ENCODE results near the gene FAM13A.

Gene FAM13A

DNA sequence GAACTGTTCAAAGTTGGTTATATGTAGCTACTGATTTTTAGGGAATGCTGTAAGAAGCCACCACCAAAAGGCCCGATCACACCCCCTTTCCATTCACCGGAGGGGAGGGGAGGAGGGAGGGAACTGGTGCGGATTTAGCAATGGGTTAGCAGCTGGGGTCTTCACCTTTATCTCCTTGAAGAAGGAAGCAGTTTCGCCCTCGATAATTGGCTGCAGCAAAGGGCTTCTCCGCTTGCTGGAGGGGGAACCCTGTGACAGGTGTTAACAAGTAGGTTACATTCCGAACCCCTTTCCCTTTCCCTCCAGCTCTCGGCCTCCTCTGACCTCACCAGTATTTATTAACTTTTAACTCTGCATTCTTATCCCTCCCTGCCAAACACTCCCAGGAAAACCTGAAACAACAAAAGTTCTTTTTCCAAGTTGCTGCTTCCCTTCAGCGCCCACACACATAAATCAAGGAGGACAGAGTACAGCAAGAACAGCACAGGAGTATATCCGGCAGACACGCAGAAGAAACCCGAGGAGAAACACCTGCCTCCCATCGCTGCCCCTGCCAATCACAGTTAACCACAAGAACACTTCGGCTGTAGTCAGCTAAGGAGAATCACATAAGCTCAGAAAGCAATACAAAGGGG is 319.6 kb downstream of the FAM13A start:
- peak overlapping the region; percentile 14 for H3K27ac ChIP-seq (ENCODE audit: low read depth, low read length)
- H3K4me3 ChIP-seq (ENCODE audit: low read depth in 1 of 2, low read length in 2 of 2) = peak overlapping the region in 1 of 2 donors; percentile 10
- H3K4me1 ChIP-seq (ENCODE audit: insufficient read depth, low read length) = peaks cover 17% of the 10 kb centered on the region
- peaks cover 29% of the 10 kb centered on the region for H3K36me3 ChIP-seq (ENCODE audit: insufficient read depth, low read length)
- no peaks in the 10 kb centered on the region for H3K27me3 ChIP-seq (ENCODE audit: control insufficient read depth in 1 of 2, insufficient read depth in 2 of 2, low read length in 2 of 2)
- H3K9me3 ChIP-seq (ENCODE audit: low read length) = no peaks in the 10 kb centered on the region
- H3K9ac ChIP-seq (ENCODE audit: low read length) = no peak overlapping the region

DNA sequence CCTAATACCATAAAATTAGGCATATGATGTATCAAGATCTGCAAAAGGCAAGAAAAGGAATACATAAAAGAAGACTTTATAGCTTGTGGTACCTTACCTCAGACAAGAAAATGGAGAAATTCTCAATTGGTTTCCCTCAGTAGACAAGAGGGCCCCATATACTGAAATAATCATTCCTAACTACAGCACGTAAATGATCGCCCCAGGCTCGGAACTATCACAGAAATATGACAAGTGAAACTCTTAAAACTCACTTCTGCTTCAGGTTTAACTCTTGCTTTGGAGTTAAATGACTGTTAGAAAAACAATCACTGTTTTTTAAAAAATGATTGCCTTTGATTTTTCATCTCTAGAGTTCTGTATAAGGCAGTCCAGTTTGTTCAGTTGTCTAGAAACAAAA is 320.7 kb downstream of the FAM13A start:
- Histone ChIP-seq H3K27me3 (ENCODE audit: control insufficient read depth in 1 of 2, insufficient read depth in 2 of 2, low read length in 2 of 2) (no peaks in the 10 kb centered on the region), H3K9me3 (ENCODE audit: low read length) (no peaks in the 10 kb centered on the region), H3K4me1 (ENCODE audit: insufficient read depth, low read length) (peaks cover 17% of the 10 kb centered on the region), H3K4me3 (ENCODE audit: low read depth in 1 of 2, low read length in 2 of 2) (no peak overlapping the region), H3K9ac (ENCODE audit: low read length) (no peak overlapping the region), H3K36me3 (ENCODE audit: insufficient read depth, low read length) (peaks cover 33% of the 10 kb centered on the region), H3K27ac (ENCODE audit: low read depth, low read length) (no peak overlapping the region)

DNA sequence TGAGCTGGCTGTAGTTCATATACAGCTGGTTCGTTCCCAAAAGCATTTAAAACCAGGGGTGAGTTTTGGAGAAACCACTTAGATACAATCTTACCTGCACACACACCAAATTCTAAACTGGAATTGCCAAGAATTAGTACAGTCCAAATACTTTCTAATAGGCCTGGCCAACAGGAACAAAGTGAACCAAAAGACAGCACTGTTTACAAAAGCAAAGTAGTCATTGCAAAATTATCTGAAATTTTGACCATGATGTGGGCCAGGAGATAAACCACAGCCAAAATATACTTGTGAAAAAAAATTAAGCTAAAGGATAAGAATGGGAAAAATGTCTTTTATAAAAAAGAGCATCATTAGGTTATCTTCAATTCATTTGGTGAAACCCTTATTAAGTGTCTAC is 321.4 kb downstream of the FAM13A start:
- Histone ChIP-seq H3K9ac (ENCODE audit: low read length) (no peak overlapping the region), H3K36me3 (ENCODE audit: insufficient read depth, low read length) (peaks cover 39% of the 10 kb centered on the region), H3K4me1 (ENCODE audit: insufficient read depth, low read length) (peaks cover 17% of the 10 kb centered on the region), H3K9me3 (ENCODE audit: low read length) (no peaks in the 10 kb centered on the region), H3K4me3 (ENCODE audit: low read depth in 1 of 2, low read length in 2 of 2) (no peak overlapping the region), H3K27ac (ENCODE audit: low read depth, low read length) (no peak overlapping the region), H3K27me3 (ENCODE audit: control insufficient read depth in 1 of 2, insufficient read depth in 2 of 2, low read length in 2 of 2) (no peaks in the 10 kb centered on the region)

- H3K9ac ChIP-seq (ENCODE audit: low read length) = no peak overlapping the region
- H3K27me3 ChIP-seq (ENCODE audit: control insufficient read depth in 1 of 2, insufficient read depth in 2 of 2, low read length in 2 of 2) = no peaks in the 10 kb centered on the region
- no peaks in the 10 kb centered on the region for H3K9me3 ChIP-seq (ENCODE audit: low read length)
- H3K4me1 ChIP-seq (ENCODE audit: insufficient read depth, low read length) = peaks cover 17% of the 10 kb centered on the region
- no peak overlapping the region for H3K27ac ChIP-seq (ENCODE audit: low read depth, low read length)
- no peak overlapping the region for H3K4me3 ChIP-seq (ENCODE audit: low read depth in 1 of 2, low read length in 2 of 2)
- H3K36me3 ChIP-seq (ENCODE audit: insufficient read depth, low read length) = peaks cover 40% of the 10 kb centered on the region
Observed at GRCh38 chr4:88734403-88734949, 322.5 kb downstream of the FAM13A start.

GRCh38 chr4:88732714-88733368 is 324.1 kb downstream of the FAM13A start:
- Histone ChIP-seq H3K9me3 (ENCODE audit: low read length) (no peaks in the 10 kb centered on the region), H3K4me3 (ENCODE audit: low read depth in 1 of 2, low read length in 2 of 2) (no peak overlapping the region), H3K27ac (ENCODE audit: low read depth, low read length) (no peak overlapping the region), H3K9ac (ENCODE audit: low read length) (no peak overlapping the region), H3K4me1 (ENCODE audit: insufficient read depth, low read length) (peaks cover 9% of the 10 kb centered on the region), H3K27me3 (ENCODE audit: control insufficient read depth in 1 of 2, insufficient read depth in 2 of 2, low read length in 2 of 2) (no peaks in the 10 kb centered on the region), H3K36me3 (ENCODE audit: insufficient read depth, low read length) (peaks cover 38% of the 10 kb centered on the region)

GRCh38 chr4:88731381-88731780 is 325.6 kb downstream of the FAM13A start:
- peaks cover 52% of the 10 kb centered on the region for H3K36me3 ChIP-seq (ENCODE audit: insufficient read depth, low read length)
- no peak overlapping the region for H3K9ac ChIP-seq (ENCODE audit: low read length)
- H3K4me3 ChIP-seq (ENCODE audit: low read depth in 1 of 2, low read length in 2 of 2) = no peak overlapping the region
- no peaks in the 10 kb centered on the region for H3K4me1 ChIP-seq (ENCODE audit: insufficient read depth, low read length)
- no peaks in the 10 kb centered on the region for H3K9me3 ChIP-seq (ENCODE audit: low read length)
- H3K27me3 ChIP-seq (ENCODE audit: control insufficient read depth in 1 of 2, insufficient read depth in 2 of 2, low read length in 2 of 2) = no peaks in the 10 kb centered on the region
- no peak overlapping the region for H3K27ac ChIP-seq (ENCODE audit: low read depth, low read length)

DNA sequence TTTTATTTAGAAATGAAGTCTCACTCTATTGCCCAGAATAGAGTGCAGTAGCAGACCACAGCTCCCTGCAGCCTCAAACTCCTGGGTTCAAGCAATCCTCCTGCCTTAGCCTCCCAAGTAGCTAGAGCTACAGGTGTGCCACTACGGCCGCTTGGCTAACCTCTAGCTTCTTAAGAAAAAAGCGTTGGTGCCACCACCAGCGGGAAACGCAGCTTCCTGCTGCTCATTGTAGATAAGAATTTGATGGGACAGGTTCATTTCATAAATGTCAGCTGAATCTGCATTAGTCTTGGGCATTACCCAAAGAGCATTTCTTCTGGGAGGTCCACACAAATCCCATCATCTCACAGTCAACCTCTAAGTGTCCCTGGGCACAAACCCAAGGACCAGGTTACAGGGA is 326.2 kb downstream of the FAM13A start:
- Histone ChIP-seq H3K27ac (ENCODE audit: low read depth, low read length) (no peak overlapping the region), H3K36me3 (ENCODE audit: insufficient read depth, low read length) (peaks cover 53% of the 10 kb centered on the region), H3K4me3 (ENCODE audit: low read depth in 1 of 2, low read length in 2 of 2) (no peak overlapping the region), H3K9ac (ENCODE audit: low read length) (no peak overlapping the region), H3K4me1 (ENCODE audit: insufficient read depth, low read length) (no peaks in the 10 kb centered on the region), H3K9me3 (ENCODE audit: low read length) (no peaks in the 10 kb centered on the region), H3K27me3 (ENCODE audit: control insufficient read depth in 1 of 2, insufficient read depth in 2 of 2, low read length in 2 of 2) (no peaks in the 10 kb centered on the region)

DNA sequence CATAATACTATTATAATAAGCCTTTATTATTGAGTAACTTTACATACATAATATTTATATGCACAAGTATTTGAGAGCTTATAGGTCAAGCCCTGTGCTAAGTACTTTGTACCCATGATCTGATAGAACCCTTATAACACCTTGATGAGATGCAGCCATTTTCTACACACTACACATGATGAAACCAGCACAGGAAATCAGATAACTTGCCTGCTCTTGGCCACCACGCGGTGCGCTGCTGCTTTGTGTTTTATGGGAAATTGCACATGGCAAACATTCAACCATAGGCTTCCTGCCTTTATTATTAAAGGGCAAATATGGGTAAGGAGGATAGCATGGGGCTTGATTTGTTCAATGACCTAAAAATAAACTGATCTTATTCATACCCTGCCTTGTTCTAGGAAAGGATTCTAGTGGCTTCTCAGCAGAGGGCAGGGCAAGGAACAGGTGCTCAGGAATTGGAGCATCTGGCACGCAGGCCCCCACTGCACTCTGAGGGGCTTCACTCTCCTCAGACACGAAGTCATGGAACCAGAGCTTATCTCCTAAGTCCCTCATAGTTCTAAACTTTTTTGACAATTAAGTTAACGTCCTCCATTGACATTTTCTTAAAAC is 327.7 kb downstream of the FAM13A start:
- Histone ChIP-seq H3K27ac (ENCODE audit: low read depth, low read length) (no peak overlapping the region), H3K36me3 (ENCODE audit: insufficient read depth, low read length) (peaks cover 47% of the 10 kb centered on the region)

DNA sequence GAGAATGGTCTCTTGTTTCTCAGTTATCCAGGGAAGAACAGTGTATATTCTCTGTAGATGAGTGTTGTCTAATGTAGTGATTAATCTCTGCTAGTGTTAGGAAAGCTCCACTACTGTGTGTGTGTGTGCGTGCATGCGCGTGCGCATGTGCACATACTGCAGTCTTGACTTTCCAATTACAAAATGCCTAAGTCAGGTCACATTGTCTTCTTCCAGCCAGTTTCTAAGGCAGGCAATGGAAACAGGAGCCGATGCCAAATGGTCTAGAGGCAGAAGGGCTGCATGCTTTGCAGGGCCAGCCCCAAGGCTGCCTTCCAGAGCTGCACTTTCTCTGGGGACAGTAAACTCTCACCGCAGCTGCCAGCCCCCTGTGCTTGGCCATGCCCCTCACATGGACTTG is 328.8 kb downstream of the FAM13A start:
- Histone ChIP-seq H3K27me3 (ENCODE audit: control insufficient read depth in 1 of 2, insufficient read depth in 2 of 2, low read length in 2 of 2) (no peaks in the 10 kb centered on the region), H3K36me3 (ENCODE audit: insufficient read depth, low read length) (peaks cover 52% of the 10 kb centered on the region), H3K27ac (ENCODE audit: low read depth, low read length) (no peak overlapping the region), H3K4me1 (ENCODE audit: insufficient read depth, low read length) (no peaks in the 10 kb centered on the region), H3K9me3 (ENCODE audit: low read length) (no peaks in the 10 kb centered on the region), H3K4me3 (ENCODE audit: low read depth in 1 of 2, low read length in 2 of 2) (no peak overlapping the region), H3K9ac (ENCODE audit: low read length) (no peak overlapping the region)

More for the DNA sequence above, 327.7 kb downstream of the FAM13A start:
- Histone ChIP-seq H3K4me1 (ENCODE audit: insufficient read depth, low read length) (no peaks in the 10 kb centered on the region), H3K4me3 (ENCODE audit: low read depth in 1 of 2, low read length in 2 of 2) (no peak overlapping the region), H3K9ac (ENCODE audit: low read length) (no peak overlapping the region), H3K9me3 (ENCODE audit: low read length) (no peaks in the 10 kb centered on the region), H3K27me3 (ENCODE audit: control insufficient read depth in 1 of 2, insufficient read depth in 2 of 2, low read length in 2 of 2) (no peaks in the 10 kb centered on the region)

GRCh38 chr4:88725986-88726385 is 331.0 kb downstream of the FAM13A start:
- H3K4me1 ChIP-seq (ENCODE audit: insufficient read depth, low read length) = peaks cover 3% of the 10 kb centered on the region
- H3K27ac ChIP-seq (ENCODE audit: low read depth, low read length) = no peak overlapping the region
- H3K9me3 ChIP-seq (ENCODE audit: low read length) = no peaks in the 10 kb centered on the region
- H3K9ac ChIP-seq (ENCODE audit: low read length) = no peak overlapping the region
- H3K4me3 ChIP-seq (ENCODE audit: low read depth in 1 of 2, low read length in 2 of 2) = no peak overlapping the region
- no peaks in the 10 kb centered on the region for H3K27me3 ChIP-seq (ENCODE audit: control insufficient read depth in 1 of 2, insufficient read depth in 2 of 2, low read length in 2 of 2)
- H3K36me3 ChIP-seq (ENCODE audit: insufficient read depth, low read length) = peaks cover 43% of the 10 kb centered on the region

DNA sequence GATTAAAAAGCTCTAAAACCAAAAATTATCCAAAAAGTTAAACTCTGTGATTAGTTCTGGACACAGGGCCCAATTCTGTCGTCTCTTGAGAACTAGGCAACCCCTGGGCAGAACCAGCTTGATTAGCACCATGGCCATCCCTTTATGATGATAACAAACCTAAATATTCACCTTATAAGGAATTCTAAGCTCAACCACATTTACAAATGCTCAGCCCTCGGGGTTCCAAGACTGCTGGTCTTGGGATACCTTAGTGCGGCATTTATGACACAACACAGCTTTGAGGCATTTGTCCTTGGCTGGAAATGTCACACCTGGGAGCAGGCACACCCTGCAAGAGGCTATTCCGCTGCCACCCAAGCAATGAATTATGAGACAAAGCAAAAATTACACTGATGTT is 331.8 kb downstream of the FAM13A start:
- Histone ChIP-seq H3K27ac (ENCODE audit: low read depth, low read length) (no peak overlapping the region), H3K9ac (ENCODE audit: low read length) (no peak overlapping the region), H3K9me3 (ENCODE audit: low read length) (no peaks in the 10 kb centered on the region), H3K36me3 (ENCODE audit: insufficient read depth, low read length) (peaks cover 34% of the 10 kb centered on the region), H3K4me3 (ENCODE audit: low read depth in 1 of 2, low read length in 2 of 2) (no peak overlapping the region), H3K4me1 (ENCODE audit: insufficient read depth, low read length) (peaks cover 11% of the 10 kb centered on the region), H3K27me3 (ENCODE audit: control insufficient read depth in 1 of 2, insufficient read depth in 2 of 2, low read length in 2 of 2) (no peaks in the 10 kb centered on the region)

Data from muscle layer of colon (tissue), 2 donors.